Measurements from ENCODE around the gene ADARB2.
"Not testable (repeated sequence)": the region's sequence is repeated elsewhere in the genome, so short reads cannot be mapped to it uniquely, and the experiment has no call there.

ADARB2 gene

GRCh38 chr10:1230592-1231275 lies 506.6 kb downstream of the ADARB2 start:
- DNase-seq, result no peak

GRCh38 chr10:1230138-1230537 lies 507.2 kb downstream of the ADARB2 start:
- no peak for DNase-seq

- DNase-seq, result no peak
Measured at GRCh38 chr10:1229574-1229973, 507.8 kb downstream of the ADARB2 start.

GRCh38 chr10:1229116-1229515 lies 508.2 kb downstream of the ADARB2 start:
- DNase-seq, result no peak

- no peak for DNase-seq
Measured at GRCh38 chr10:1228467-1228975, 508.8 kb downstream of the ADARB2 start.

GRCh38 chr10:1227510-1228402 lies 509.6 kb downstream of the ADARB2 start:
- no peak for DNase-seq

- DNase-seq, result not testable (repeated sequence)
Measured at GRCh38 chr10:1226907-1227306, 510.4 kb downstream of the ADARB2 start.

- not testable (repeated sequence) for DNase-seq
Measured at GRCh38 chr10:1219874-1220273, 517.5 kb downstream of the ADARB2 start.

GRCh38 chr10:1217661-1218060 lies 519.7 kb downstream of the ADARB2 start:
- no peak for DNase-seq

GRCh38 chr10:1217237-1217587 lies 520.1 kb downstream of the ADARB2 start:
- no peak for DNase-seq

- DNase-seq, result no peak
Measured at GRCh38 chr10:1216574-1217236, 520.6 kb downstream of the ADARB2 start.

GRCh38 chr10:1215862-1216573 lies 521.3 kb downstream of the ADARB2 start:
- no peak for DNase-seq

GRCh38 chr10:1214882-1215540 lies 522.3 kb downstream of the ADARB2 start:
- no peak for DNase-seq

GRCh38 chr10:1214071-1214675 lies 523.2 kb downstream of the ADARB2 start:
- DNase-seq, result no peak

GRCh38 chr10:1213252-1214070 lies 523.9 kb downstream of the ADARB2 start:
- no peak for DNase-seq

- DNase-seq, result no peak
Measured at GRCh38 chr10:1212571-1213141, 524.7 kb downstream of the ADARB2 start.

GRCh38 chr10:1211844-1212570 lies 525.3 kb downstream of the ADARB2 start:
- DNase-seq, result no peak

- no peak for DNase-seq
Measured at GRCh38 chr10:1210667-1211066, 526.7 kb downstream of the ADARB2 start.

GRCh38 chr10:1209355-1209979 lies 527.9 kb downstream of the ADARB2 start:
- no peak for DNase-seq
